Measurements from ENCODE around the gene KLK10.

Gene KLK10

DNA sequence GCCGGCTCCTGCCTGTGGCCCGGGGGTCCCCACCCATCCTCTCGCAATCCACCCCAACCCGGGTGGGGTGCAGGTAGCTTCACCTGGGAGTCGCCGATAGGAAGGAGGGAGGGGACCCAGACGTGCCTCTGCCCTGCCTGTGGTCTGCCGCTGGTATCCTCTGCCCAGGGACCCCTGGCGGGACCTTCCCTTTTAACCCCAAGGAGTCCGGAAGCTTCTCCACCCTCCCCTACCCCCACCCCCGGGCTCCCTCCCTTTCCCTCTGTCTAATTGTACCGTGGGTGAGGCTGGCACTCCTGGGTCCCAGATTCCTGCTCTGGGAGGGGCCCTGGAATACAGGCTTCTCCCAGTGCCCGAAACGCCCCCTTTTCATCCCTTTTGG is at the start of gene KLK10:
Gene KLK10 (minus strand): TSS at position 166 of the 382 bp plus-strand sequence. CDS start 579 bp downstream, outside the sequence.
- Histone ChIP-seq H3K4me3 (ENCODE audit: low read depth, low read length) (peak within 1 kb of the TSS; percentile 71), H3K27ac (ENCODE audit: low read depth, low read length) (no peak within 1 kb of the TSS), H3K9ac (ENCODE audit: low read length) (peak within 1 kb of the TSS; percentile 46)

GRCh38 chr19:51066393-51067186 is 47.1 kb upstream of the KLK10 start:
- Histone ChIP-seq H3K4me1 (ENCODE audit: control insufficient read depth, insufficient read depth, low read length) (peaks cover 7% of the 10 kb centered on the region; the same call in 1 of the 2 replicates), H3K9ac (ENCODE audit: low read length) (no peak overlapping the region), H3K4me3 (ENCODE audit: low read depth, low read length) (no peak overlapping the region), H3K27me3 (ENCODE audit: control insufficient read depth, insufficient read depth, low read length) (peaks cover 11% of the 10 kb centered on the region; the same call in 1 of the 2 replicates), H3K36me3 (ENCODE audit: control insufficient read depth, insufficient read depth, low read length) (no peaks in the 10 kb centered on the region), H3K9me3 (ENCODE audit: control insufficient read depth, insufficient read depth, low read depth, low read length) (0 out of 2 replicates have a peak, but pooled peaks cover 2% of the 10 kb centered on the region), H3K27ac (ENCODE audit: low read depth, low read length) (no peak overlapping the region)

More for the DNA sequence above, at the start of gene KLK10:
- peaks cover 11% of the 10 kb centered on the region for H3K4me1 ChIP-seq (ENCODE audit: control insufficient read depth, insufficient read depth, low read length)
- H3K9me3 ChIP-seq (ENCODE audit: control insufficient read depth, insufficient read depth, low read depth, low read length) = no peaks in the 10 kb centered on the region
- H3K27me3 ChIP-seq (ENCODE audit: control insufficient read depth, insufficient read depth, low read length) = peaks cover 48% of the 10 kb centered on the region
- H3K36me3 ChIP-seq (ENCODE audit: control insufficient read depth, insufficient read depth, low read length) = no peaks in the 10 kb centered on the region

GRCh38 chr19:51065221-51065960 is 45.9 kb upstream of the KLK10 start:
- Histone ChIP-seq H3K27ac (ENCODE audit: low read depth, low read length) (no peak overlapping the region), H3K4me3 (ENCODE audit: low read depth, low read length) (peak overlapping the region; percentile 68), H3K27me3 (ENCODE audit: control insufficient read depth, insufficient read depth, low read length) (peaks cover 9% of the 10 kb centered on the region; the same call in 1 of the 2 replicates), H3K9ac (ENCODE audit: low read length) (no peak overlapping the region), H3K36me3 (ENCODE audit: control insufficient read depth, insufficient read depth, low read length) (no peaks in the 10 kb centered on the region), H3K9me3 (ENCODE audit: control insufficient read depth, insufficient read depth, low read depth, low read length) (0 out of 2 replicates have a peak, but pooled peaks cover 2% of the 10 kb centered on the region), H3K4me1 (ENCODE audit: control insufficient read depth, insufficient read depth, low read length) (peaks cover 7% of the 10 kb centered on the region; the same call in 1 of the 2 replicates)

DNA sequence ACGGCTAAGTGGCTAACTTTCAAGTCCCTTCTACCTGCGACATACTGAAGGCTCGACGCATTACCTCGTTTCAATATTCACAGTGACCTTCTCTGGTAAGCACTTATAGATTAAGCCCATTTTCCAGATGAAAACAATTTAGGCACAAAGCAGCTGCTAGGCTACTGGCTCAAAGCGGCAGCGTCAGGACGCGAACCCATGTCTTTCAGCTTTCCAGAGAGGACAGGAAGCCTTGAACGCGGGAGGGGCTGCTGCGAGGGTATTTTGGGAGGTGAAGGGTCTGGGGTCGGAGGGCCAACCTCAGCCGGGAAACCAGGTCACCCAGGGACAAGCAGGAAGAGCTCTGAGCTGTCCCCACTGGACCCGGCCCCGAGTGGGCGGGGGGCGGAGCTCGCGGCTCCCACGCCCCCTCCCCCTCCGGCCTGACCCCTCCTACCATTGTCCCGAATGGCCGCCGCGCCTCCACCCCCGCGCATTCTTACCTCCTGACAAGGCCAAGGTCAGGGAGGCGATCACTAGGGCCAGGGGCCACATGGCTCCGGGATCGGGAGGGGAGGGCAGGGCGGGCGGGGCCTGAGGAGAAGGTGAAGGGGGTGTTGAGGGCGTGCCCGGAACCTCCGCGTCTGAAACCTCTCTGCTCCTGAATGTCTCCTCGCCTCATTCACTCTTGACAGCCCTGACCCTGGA is 45.2 kb upstream of the KLK10 start, which contains the start of gene KLK13:
Gene KLK13 (minus strand): TSS at position 559 of the 687 bp plus-strand sequence. CDS start 25 bp downstream, at position 534.
- H3K4me3 ChIP-seq (ENCODE audit: low read depth, low read length) = peak within 1 kb of the TSS; percentile 68
- peaks cover 7% of the 10 kb centered on the region; the same call in 1 of the 2 replicates for H3K4me1 ChIP-seq (ENCODE audit: control insufficient read depth, insufficient read depth, low read length)
- H3K9ac ChIP-seq (ENCODE audit: low read length) = no peak within 1 kb of the TSS
- H3K27ac ChIP-seq (ENCODE audit: low read depth, low read length) = no peak within 1 kb of the TSS
- 0 out of 2 replicates have a peak, but pooled peaks cover 2% of the 10 kb centered on the region for H3K9me3 ChIP-seq (ENCODE audit: control insufficient read depth, insufficient read depth, low read depth, low read length)
- peaks cover 8% of the 10 kb centered on the region; the same call in 1 of the 2 replicates for H3K27me3 ChIP-seq (ENCODE audit: control insufficient read depth, insufficient read depth, low read length)
- no peaks in the 10 kb centered on the region for H3K36me3 ChIP-seq (ENCODE audit: control insufficient read depth, insufficient read depth, low read length)

DNA sequence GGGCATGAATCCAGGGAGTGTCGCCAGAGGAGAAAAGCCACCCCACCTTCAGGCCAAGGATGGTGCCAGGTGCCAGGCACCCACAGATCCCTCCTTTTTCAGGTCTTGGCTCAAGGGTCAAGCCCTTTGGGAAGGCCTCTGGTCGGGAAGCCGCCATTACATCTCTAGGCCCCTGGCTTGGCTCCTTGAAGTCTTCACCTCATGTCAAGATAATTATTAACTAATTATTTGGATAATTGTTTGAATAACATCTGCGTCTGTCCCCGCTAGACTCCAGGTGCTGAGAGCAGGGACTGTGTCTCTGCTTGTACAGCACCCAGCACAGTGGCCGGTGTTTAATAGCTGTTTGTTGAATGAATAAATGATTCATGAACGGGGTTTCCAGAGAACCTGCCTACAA is 44.2 kb upstream of the KLK10 start:
- H3K4me1 ChIP-seq (ENCODE audit: control insufficient read depth, insufficient read depth, low read length) = peaks cover 7% of the 10 kb centered on the region; the same call in 1 of the 2 replicates

DNA sequence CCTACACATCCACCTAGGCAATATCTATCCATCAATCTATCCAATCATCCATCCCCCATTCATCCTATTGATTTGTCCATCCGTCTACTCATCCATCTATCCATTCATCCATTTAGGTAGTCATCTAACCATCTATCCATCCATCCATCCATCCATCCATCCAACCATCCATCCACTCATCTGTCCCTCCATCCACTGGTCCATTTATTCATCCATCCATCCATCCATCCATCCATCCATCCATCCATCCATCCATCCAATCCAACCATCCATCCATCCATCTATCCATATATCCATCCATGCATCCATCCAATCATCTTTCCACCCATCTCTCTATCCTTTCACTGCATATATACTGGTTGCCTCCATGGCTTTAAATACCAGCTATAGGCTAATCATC is 41.5 kb upstream of the KLK10 start:
- Histone ChIP-seq H3K9me3 (ENCODE audit: control insufficient read depth, insufficient read depth, low read depth, low read length) (no peaks in the 10 kb centered on the region), H3K4me3 (ENCODE audit: low read depth, low read length) (no peak overlapping the region), H3K4me1 (ENCODE audit: control insufficient read depth, insufficient read depth, low read length) (peaks cover 4% of the 10 kb centered on the region; the same call in 1 of the 2 replicates), H3K27ac (ENCODE audit: low read depth, low read length) (no peak overlapping the region), H3K27me3 (ENCODE audit: control insufficient read depth, insufficient read depth, low read length) (peaks cover 4% of the 10 kb centered on the region; the same call in 1 of the 2 replicates), H3K9ac (ENCODE audit: low read length) (no peak overlapping the region), H3K36me3 (ENCODE audit: control insufficient read depth, insufficient read depth, low read length) (no peaks in the 10 kb centered on the region)

More for the DNA sequence above, 44.2 kb upstream of the KLK10 start:
- Histone ChIP-seq H3K27me3 (ENCODE audit: control insufficient read depth, insufficient read depth, low read length) (peaks cover 8% of the 10 kb centered on the region; the same call in 1 of the 2 replicates), H3K9ac (ENCODE audit: low read length) (no peak overlapping the region), H3K4me3 (ENCODE audit: low read depth, low read length) (no peak overlapping the region), H3K9me3 (ENCODE audit: control insufficient read depth, insufficient read depth, low read depth, low read length) (no peaks in the 10 kb centered on the region), H3K36me3 (ENCODE audit: control insufficient read depth, insufficient read depth, low read length) (no peaks in the 10 kb centered on the region), H3K27ac (ENCODE audit: low read depth, low read length) (no peak overlapping the region)

DNA sequence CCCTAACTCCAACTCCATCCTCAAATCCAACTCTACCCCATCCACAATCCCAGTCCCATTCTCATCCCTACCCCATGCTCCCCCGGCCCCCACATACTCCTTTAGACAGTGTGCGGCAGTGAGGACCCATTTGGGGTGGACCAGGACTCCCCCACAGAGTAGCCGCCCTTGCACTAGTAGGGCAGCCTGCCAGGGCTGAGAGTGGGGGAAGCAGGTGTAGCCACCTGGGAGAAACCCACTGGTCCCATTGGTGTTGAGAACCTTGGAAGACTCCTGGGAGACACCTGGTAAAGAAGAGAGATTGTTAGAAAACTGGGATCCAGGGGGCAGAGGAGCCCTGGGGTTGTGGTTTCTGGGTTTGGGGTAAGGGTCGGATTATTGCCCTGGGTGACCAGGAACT is 40.8 kb upstream of the KLK10 start:
- no peaks in the 10 kb centered on the region for H3K9me3 ChIP-seq (ENCODE audit: control insufficient read depth, insufficient read depth, low read depth, low read length)
- no peaks in the 10 kb centered on the region for H3K4me1 ChIP-seq (ENCODE audit: control insufficient read depth, insufficient read depth, low read length)
- no peak overlapping the region for H3K4me3 ChIP-seq (ENCODE audit: low read depth, low read length)
- H3K9ac ChIP-seq (ENCODE audit: low read length) = no peak overlapping the region
- no peaks in the 10 kb centered on the region for H3K36me3 ChIP-seq (ENCODE audit: control insufficient read depth, insufficient read depth, low read length)
- H3K27ac ChIP-seq (ENCODE audit: low read depth, low read length) = no peak overlapping the region
- no peaks in the 10 kb centered on the region for H3K27me3 ChIP-seq (ENCODE audit: control insufficient read depth, insufficient read depth, low read length)

DNA sequence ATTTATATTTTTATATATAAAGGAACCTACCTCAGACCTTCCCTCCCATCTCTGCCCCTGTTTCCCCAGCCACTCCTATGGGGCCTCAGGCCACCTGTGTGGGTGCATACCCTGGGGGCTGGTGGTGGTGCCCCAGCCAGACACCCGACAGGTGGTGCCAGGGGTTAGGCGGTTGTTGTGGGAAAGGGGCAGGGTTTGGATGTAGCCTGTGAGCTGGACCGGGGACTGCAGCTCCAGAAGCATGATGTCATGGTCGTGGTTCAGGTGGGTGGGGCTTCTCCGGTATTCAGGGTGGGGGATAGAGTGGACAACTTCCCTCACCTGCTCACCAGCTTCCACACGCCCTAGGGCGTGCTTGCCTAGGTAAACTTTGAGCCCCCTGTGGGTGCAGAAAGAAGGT is 40.2 kb upstream of the KLK10 start:
- Histone ChIP-seq H3K9me3 (ENCODE audit: control insufficient read depth, insufficient read depth, low read depth, low read length) (no peaks in the 10 kb centered on the region), H3K4me1 (ENCODE audit: control insufficient read depth, insufficient read depth, low read length) (no peaks in the 10 kb centered on the region), H3K27me3 (ENCODE audit: control insufficient read depth, insufficient read depth, low read length) (no peaks in the 10 kb centered on the region), H3K27ac (ENCODE audit: low read depth, low read length) (no peak overlapping the region), H3K36me3 (ENCODE audit: control insufficient read depth, insufficient read depth, low read length) (no peaks in the 10 kb centered on the region), H3K4me3 (ENCODE audit: low read depth, low read length) (no peak overlapping the region), H3K9ac (ENCODE audit: low read length) (no peak overlapping the region)

DNA sequence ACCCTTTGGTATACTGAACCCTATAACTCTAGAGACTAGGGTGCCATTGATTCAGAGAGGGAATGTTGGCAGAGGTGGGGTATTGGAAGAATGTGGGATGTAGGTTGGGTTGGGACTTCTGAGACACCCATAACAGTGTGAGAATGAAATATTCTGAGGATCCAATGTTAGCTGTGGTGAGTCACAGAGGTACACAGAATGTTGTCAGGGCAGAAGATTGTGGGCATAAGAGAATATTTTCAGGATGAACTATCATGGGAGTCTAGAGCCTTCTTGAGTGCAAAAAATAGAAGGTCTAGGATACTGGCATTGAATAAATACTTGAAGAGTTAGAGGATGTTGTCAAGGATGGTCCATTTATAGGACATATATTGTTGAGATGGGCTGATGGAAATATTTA is 36.4 kb upstream of the KLK10 start:
- H3K4me3 ChIP-seq (ENCODE audit: low read depth, low read length) = no peak overlapping the region
- no peaks in the 10 kb centered on the region for H3K36me3 ChIP-seq (ENCODE audit: control insufficient read depth, insufficient read depth, low read length)
- H3K27me3 ChIP-seq (ENCODE audit: control insufficient read depth, insufficient read depth, low read length) = peaks cover 5% of the 10 kb centered on the region; the same call in 1 of the 2 replicates
- no peak overlapping the region for H3K9ac ChIP-seq (ENCODE audit: low read length)
- no peak overlapping the region for H3K27ac ChIP-seq (ENCODE audit: low read depth, low read length)
- H3K4me1 ChIP-seq (ENCODE audit: control insufficient read depth, insufficient read depth, low read length) = peaks cover 6% of the 10 kb centered on the region; the same call in 1 of the 2 replicates
- no peaks in the 10 kb centered on the region for H3K9me3 ChIP-seq (ENCODE audit: control insufficient read depth, insufficient read depth, low read depth, low read length)

DNA sequence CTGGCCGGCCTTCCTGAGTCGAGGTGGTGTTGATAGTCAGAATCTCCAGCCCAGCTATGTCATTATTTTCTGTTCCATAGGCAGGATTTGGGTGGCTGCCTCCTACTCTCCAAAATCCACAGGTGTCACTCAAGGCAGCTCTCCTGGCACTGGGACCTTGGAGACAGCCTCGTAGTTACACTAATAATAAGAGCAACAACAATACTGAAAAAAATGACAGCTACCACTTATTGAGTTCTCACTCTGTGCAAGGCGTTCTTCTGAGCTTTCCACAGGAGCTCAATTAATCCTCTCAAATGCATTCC is 27.5 kb upstream of the KLK10 start:
- H3K27ac ChIP-seq (ENCODE audit: low read depth, low read length) = peak overlapping the region; percentile 55
- peaks cover 4% of the 10 kb centered on the region; the same call in 1 of the 2 replicates for H3K9me3 ChIP-seq (ENCODE audit: control insufficient read depth, insufficient read depth, low read depth, low read length)
- peaks cover 25% of the 10 kb centered on the region for H3K4me1 ChIP-seq (ENCODE audit: control insufficient read depth, insufficient read depth, low read length)
- H3K36me3 ChIP-seq (ENCODE audit: control insufficient read depth, insufficient read depth, low read length) = no peaks in the 10 kb centered on the region
- no peak overlapping the region for H3K9ac ChIP-seq (ENCODE audit: low read length)
- H3K4me3 ChIP-seq (ENCODE audit: low read depth, low read length) = peak overlapping the region; percentile 28; the same call in 1 of the 2 replicates
- H3K27me3 ChIP-seq (ENCODE audit: control insufficient read depth, insufficient read depth, low read length) = no peaks in the 10 kb centered on the region
